ES-I3 (cell line): Measurements from ENCODE around the gene UNC13C.
"Not testable (repeated sequence)": the region's sequence is repeated elsewhere in the genome, so short reads cannot be mapped to it uniquely, and the experiment has no call there.

Experiments used
- H3K36me3 ChIP-seq: 2 replicates; pipeline ENCODE4 v1.6.1; 2013; ENCODE audit warnings: mild to moderate bottlenecking, low read length, control low read depth, moderate library complexity; ENCODE audit not compliant: insufficient read depth
- H3K4me1 ChIP-seq: 2 replicates; pipeline ENCODE4 v1.6.1; 2013; ENCODE audit warnings: mild to moderate bottlenecking, control low read depth, low read length; ENCODE audit not compliant: insufficient read depth
- H3K9ac ChIP-seq: 2 replicates; pipeline ENCODE4 v1.6.1; 2013; ENCODE audit warnings: low read depth, mild to moderate bottlenecking, low read length, moderate library complexity
- H3K9me3 ChIP-seq: 2 replicates; pipeline ENCODE4 v1.6.1; 2013; ENCODE audit warnings: mild to moderate bottlenecking, low read length, moderate library complexity; ENCODE audit not compliant: control insufficient read depth, insufficient read depth

Gene UNC13C

DNA sequence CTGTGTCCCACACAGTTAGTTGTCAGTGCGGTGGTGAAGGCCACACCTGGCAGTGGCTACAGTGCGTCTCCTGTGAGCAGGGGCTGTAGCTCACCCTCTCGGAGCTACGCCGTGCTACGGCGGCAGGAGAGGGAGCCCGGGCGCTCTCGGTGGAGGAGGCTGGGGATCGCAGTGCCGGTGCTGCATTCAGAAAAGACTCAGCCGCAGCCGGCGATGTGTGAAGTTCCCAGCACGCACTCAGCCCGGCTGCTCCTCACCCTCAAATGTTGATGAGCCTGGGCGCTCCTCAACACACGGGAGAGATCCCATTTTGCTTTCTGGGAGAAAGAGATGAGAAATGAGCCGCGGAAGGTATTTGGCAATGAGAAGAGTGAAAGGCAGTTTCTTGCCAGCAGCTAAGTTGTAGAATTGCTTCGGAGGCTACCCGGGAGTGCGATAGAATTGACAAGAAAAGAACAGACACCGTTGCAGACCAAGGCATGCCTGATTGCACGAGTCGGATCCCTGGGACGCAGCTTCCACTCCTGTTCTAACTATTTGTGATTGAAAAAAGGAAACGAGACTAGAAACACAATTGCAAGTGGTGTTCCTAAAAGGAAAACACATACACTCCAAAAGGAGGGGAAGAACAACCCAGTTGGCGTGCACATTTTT, at the start of gene UNC13C:
UNC13C (plus strand) TSS at position 189 of the 654 bp plus-strand sequence. CDS start 34,463 bp downstream, outside the sequence.
- H3K9ac ChIP-seq: peak within 1 kb of the TSS; percentile 48; the same call in 1 of the 2 replicates
- H3K36me3 ChIP-seq: no peaks in the 10 kb centered on the region
- H3K4me1 ChIP-seq: no peaks in the 10 kb centered on the region
- H3K9me3 ChIP-seq: no peaks in the 10 kb centered on the region

DNA sequence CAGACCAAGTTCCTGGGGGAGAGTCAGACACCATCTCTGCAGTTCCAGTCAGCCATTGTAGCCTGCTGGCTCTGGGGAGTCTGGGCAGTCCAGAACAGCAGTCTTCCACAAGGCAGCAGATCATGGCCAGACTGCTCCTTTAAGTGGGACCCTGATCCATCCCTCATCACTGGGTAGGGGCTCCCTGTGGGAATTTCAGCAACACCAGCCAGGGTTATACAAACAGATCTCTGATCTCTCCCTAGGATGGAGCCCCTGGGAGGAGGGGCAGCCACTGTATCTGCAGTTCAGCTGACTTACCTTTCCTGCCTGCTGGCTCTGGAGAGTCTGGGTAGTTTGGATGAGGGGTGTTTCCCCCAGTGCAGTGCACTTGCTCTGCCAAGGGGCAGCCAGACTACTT, 42.1 kb upstream of the UNC13C start:
- no peak overlapping the region for H3K9ac ChIP-seq
- peaks cover 5% of the 10 kb centered on the region; the same call in 1 of the 2 replicates for H3K9me3 ChIP-seq
- no peaks in the 10 kb centered on the region for H3K4me1 ChIP-seq
- H3K36me3 ChIP-seq: no peaks in the 10 kb centered on the region

DNA sequence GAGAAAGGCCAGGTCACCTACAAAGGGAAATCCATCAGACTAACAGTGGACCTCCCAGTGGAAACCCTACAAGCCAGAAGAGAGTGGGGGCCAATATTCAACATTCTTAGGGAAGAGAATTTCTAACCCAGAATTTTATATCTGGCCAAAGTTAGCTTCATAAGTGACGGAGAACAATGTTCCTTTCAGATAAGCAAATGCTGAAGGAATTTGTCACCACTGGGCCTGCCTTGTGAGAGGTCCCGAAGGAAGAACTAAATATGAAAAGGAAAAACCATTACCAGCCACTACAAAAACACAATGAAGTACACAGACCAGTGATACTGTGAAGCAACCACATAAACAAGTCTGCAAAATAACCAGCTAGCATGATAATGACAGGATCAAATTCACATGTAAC, 40.6 kb upstream of the UNC13C start:
- H3K9ac ChIP-seq, H3K36me3 ChIP-seq, H3K4me1 ChIP-seq, H3K9me3 ChIP-seq: not testable (repeated sequence)

DNA sequence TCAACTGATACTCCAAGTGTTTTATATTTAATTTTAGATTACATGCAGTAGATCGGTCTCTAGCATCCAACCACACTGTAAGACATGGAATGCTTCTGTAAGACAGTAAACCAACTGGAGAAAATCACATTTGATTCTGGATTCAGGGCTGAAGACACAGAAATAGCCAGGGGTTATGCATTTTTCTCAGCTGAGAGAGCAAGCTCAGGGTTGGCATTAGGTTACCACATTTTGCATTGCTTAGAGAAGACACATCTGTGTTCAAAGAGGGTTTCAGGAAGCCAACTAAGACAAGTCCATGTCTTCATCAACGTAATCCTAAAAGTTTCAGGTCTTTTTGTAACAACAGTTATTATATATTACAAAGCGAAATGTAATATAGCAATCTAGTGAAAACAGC, 27.7 kb upstream of the UNC13C start:
- H3K9ac ChIP-seq: no peak overlapping the region
- H3K36me3 ChIP-seq: no peaks in the 10 kb centered on the region
- H3K4me1 ChIP-seq: no peaks in the 10 kb centered on the region
- no peaks in the 10 kb centered on the region for H3K9me3 ChIP-seq

DNA sequence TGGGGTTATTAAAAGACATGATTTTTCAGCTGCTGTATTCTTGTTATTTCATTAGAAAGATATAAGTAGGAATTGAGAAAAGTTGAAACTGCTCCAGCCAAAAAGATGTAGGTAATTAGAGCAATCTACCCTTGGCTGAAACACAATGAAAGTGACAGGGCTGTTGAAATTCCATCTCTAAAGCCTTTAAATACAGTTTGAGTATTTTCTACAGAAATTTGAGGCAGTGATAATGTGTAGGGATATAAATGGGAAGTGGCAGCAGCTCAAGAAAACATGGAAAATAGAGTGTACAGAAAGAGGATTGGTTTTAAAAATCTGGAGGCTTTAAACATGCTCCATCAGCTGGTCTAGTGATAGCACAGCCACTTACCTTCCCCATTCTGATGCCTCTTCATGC, 22.8 kb upstream of the UNC13C start:
- Histone ChIP-seq H3K4me1 (no peaks in the 10 kb centered on the region), H3K9me3 (no peaks in the 10 kb centered on the region), H3K9ac (no peak overlapping the region), H3K36me3 (no peaks in the 10 kb centered on the region)

DNA sequence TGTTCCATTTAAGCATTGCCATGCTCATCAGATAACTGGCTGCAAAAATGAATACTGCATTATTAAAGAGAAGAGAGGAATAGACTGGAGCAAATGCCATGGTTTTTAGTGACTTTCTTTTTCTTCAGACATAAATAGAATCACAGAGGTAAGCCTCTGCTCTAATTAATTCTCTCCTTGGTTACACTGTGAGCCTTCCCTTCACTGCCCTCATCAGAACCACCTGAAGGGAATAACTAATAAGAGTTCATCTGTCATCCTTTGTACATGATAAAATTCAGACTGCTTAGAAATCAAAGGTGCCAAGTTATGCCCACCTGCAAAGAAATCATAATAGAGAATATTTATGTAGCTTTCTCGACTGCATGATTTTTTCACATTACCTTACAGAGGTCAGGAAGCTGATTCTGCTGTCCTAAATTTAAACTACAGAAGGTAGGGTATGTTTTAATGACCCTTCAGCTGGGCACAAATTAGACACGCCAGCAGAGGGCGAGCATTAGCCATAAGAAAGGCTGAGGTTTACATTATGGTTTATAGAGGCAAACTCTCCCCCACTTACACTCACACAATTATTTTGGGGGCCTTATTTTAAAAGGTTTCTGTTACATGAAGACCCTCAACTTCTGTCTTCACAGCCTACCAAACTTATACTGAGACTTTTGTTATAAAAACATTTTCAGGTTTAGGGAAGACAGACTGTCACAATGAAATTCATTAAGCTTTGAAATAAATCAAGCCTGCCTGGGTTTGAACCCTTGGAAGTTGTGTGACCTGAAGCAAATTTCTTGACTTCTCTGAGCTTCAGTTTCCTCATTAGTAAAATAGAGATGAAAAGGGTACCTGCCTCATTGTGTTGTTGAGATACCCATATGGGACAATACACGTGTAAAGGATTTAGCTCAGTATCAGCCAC, 15.3 kb upstream of the UNC13C start:
- H3K9me3 ChIP-seq: no peaks in the 10 kb centered on the region
- no peaks in the 10 kb centered on the region for H3K36me3 ChIP-seq
- no peak overlapping the region for H3K9ac ChIP-seq
- no peaks in the 10 kb centered on the region for H3K4me1 ChIP-seq

DNA sequence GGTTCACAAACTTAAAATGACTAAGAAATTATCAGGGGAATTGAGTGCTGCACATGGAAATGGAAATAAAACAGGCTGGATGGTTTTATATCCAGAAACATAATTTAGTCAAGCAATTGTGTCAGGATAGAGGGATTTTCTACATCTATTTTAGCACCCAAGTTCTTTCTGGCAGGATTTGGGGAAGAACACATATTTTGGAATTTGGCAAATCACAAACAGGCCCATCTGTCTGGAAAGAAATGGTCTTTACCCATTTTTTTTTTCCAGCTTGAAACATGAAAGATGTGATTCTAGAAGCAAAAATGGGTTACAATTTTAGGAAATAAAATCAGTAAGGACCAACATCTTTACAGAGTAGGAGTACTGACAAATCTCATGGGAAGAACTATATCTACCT, 14.4 kb upstream of the UNC13C start:
- H3K36me3 ChIP-seq: no peaks in the 10 kb centered on the region
- H3K4me1 ChIP-seq: no peaks in the 10 kb centered on the region
- H3K9ac ChIP-seq: no peak overlapping the region

DNA sequence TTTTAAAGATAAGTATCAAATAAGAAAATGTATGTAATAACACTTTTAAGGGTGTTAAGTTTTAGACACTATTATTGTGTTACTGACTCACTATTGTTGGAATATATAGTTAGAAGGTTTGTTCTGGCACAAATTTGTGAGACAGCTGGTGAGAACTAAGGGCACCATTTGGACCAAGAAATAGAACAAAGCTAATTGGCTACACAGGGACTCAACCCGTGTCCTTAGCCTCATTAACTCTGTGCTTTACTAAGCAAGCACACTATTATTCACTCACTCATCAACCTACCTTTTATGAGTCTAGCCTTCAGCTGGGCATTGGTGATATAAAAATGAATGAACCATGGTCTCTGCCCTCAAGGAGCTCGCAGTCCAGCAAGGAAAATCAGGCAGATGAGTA, 4.1 kb upstream of the UNC13C start:
- Histone ChIP-seq H3K9me3 (no peaks in the 10 kb centered on the region), H3K9ac (no peak overlapping the region), H3K4me1 (no peaks in the 10 kb centered on the region), H3K36me3 (no peaks in the 10 kb centered on the region)

More for the DNA sequence above, 14.4 kb upstream of the UNC13C start:
- H3K9me3 ChIP-seq: no peaks in the 10 kb centered on the region

DNA sequence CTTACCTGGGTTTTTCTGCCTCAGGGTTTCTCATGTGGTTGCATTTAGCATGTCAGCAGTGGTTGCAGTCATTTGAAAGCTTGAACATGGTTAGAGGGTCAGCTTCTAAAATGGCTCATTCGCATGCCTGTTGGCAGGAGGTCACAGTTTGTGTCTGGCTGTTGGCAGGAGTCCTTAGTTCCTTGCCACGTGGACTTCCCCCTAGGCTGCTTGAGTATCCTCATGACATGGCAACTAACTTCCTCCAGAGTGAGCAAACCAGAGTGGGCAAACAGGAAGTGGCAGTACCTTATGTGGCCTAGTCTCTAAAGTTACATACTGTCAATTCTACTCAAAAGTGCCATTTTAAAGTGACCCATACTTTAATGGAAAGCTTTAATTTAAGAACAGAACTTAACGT, 3.4 kb upstream of the UNC13C start:
- no peak overlapping the region for H3K9ac ChIP-seq
- no peaks in the 10 kb centered on the region for H3K36me3 ChIP-seq
- H3K4me1 ChIP-seq: no peaks in the 10 kb centered on the region
- no peaks in the 10 kb centered on the region for H3K9me3 ChIP-seq

DNA sequence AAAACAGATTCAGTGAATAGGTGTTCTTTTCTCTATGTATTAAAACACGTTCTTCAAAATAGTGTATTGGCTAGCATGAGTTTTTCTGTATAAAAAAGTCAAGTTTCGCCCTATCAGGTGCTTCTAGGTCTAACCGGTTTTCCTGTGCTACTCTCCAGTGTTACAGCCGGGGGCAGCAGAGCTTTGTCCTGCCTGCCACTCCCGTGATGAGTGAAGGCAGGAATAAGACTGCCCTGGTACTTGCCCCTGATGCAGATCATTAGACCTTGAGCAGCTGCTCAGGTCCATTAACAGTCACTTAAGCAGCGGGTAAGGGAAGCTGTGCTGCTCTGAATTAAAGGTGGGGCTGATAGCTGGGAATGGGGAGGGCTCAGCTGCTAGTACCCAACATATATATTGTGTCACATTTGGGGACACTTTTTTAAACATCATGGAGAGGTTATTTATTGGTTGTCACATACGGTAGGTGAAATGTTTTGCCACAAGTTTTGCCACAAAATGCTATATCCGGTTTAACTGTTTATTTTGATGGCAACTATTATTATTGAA, 1.3 kb upstream of the UNC13C start:
- no peaks in the 10 kb centered on the region for H3K4me1 ChIP-seq
- H3K36me3 ChIP-seq: no peaks in the 10 kb centered on the region
- no peaks in the 10 kb centered on the region for H3K9me3 ChIP-seq
- no peak overlapping the region for H3K9ac ChIP-seq

DNA sequence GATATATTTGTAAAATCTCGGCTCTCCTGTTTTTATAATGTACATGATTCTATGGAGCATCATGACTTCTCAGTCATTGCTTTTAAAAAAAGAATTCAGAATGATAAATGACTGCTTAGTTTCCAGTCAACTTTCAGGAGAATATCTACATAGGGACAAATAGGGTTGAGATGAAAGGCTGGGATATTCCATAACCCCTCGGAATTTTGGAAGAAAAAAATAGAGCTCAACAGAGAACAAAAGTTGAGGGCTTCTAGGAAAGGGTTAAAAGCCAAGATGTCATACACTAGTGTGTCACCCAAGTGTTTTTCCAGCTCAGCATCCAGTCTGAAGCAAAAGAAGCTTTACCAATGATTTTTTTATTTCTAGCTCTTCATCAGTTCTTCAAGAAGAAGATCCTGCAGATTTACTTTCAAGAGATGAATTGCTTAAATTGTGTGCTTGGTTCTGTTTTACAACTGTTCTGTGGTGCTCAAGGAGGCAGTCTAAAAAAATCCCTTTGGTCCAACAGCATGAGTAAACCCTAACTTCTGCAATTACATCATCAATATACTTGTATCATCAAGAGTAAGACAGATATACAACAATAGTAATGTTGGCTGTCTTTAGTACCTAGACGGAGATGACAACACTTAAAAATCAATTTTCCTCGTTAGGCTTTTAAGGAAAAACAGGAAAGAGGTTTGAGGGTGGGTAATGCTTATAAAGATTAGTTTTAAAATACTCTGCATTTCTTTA, 979 bp downstream of the UNC13C start:
- Histone ChIP-seq H3K9me3 (no peaks in the 10 kb centered on the region), H3K36me3 (no peaks in the 10 kb centered on the region), H3K4me1 (no peaks in the 10 kb centered on the region), H3K9ac (peak overlapping the region; percentile 48; the same call in 1 of the 2 replicates)

DNA sequence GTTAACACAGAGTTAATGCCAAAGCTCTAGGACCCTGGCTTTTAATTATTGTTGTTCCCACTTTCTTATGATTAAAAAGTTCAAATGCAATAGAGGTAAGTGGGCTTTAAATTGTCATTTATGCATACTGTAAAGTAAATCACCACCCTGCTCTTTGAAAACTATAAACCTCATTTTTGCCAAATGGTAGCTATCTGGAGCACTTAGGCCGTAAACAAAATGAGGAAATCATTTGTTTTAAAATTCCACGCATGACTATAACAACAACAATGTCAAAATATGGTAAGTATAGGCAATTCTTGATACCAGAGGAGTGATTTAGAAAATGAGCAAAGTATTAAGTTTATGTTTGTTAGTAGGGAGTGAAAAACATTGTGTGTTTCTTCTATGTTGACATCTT, 1.8 kb downstream of the UNC13C start:
- no peaks in the 10 kb centered on the region for H3K36me3 ChIP-seq
- H3K9ac ChIP-seq: no peak overlapping the region
- no peaks in the 10 kb centered on the region for H3K4me1 ChIP-seq
- no peaks in the 10 kb centered on the region for H3K9me3 ChIP-seq

DNA sequence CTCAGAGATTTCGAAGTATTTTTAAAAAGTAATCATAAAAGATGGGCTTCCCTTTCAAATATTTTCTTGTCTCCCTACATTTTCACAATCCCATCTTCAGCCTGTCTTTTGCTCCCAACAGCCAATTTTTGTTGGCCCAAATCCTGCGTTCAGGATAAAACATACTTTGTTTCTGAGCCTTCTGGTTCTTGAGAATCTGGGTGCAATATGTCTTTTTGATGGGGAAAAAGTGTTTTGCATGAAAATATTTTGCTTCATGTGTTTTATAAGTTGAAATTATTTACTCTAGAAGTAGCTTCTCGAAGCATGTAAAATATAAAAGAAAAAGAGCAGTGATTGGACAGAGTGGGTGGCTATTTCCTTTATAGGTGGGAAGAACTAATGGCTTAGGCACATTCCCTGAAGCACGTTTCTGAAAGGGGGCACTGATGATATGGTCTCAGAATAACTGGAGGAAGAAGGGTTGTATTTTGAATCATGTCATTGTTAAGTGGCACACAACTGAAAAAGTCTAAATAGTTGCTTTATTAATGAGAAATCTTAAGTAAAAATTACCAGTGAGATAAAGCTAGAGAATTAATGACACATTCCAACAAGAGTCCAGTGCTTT, 3.9 kb downstream of the UNC13C start:
- no peaks in the 10 kb centered on the region for H3K36me3 ChIP-seq

DNA sequence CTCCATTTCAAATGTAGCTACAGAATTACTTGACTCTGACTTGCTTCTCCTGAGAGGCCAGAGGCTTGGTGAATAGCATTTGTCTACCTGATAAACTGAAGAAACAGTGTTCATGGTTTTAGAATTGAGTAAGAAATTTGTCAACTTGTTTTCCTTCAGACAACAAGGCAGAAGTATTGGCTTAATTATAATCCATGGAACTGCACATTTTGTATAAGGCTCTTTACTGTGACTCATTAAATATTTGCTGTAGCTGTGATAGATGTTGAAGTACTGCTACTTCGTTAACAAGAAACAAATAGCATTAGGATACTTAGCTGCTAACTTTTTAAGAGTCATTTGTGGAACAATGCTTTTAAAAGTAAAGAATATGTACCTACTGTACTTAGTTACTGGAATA, 4.6 kb downstream of the UNC13C start:
- Histone ChIP-seq H3K9ac (no peak overlapping the region), H3K4me1 (no peaks in the 10 kb centered on the region), H3K9me3 (no peaks in the 10 kb centered on the region), H3K36me3 (no peaks in the 10 kb centered on the region)

More for the DNA sequence above, 3.9 kb downstream of the UNC13C start:
- H3K9ac ChIP-seq: no peak overlapping the region
- no peaks in the 10 kb centered on the region for H3K9me3 ChIP-seq
- H3K4me1 ChIP-seq: no peaks in the 10 kb centered on the region
